Activated CD8-positive, alpha-beta memory T cell treated with anti-CD3 and anti-CD28 coated beads for 36 hours (primary cell): ENCODE measurements around the gene NUPR1. TPM values are rescaled to one million over a fixed set of nuclear protein-coding genes. Genes with fewer than 3 reads are reported as not detected.
"Not testable (repeated sequence)": the region's sequence is repeated elsewhere in the genome, so short reads cannot be mapped to it uniquely, and the experiment has no call there.

Experiments
- CTCF ChIA-PET: fragments of 350-600 bp; sonication (Branson Sonifier 250); formaldehyde crosslinking; loops from one replicate; lab custom pipeline; 2021; ENCODE audit warnings: antibody characterized with exemption; lab: Charles Lee
- POLR2A ChIA-PET: fragments of 350-600 bp; sonication (Branson Sonifier 250); formaldehyde crosslinking; loops from one replicate; lab custom pipeline; 2021; ENCODE audit warnings: antibody characterized with exemption; lab: Charles Lee
- total RNA-seq, 2 experiments: library from RNA; stranded (reverse); gene quantifications; one replicate each; pipeline ENCODE4 v1.2.3, GENCODE V29; 2021

Gene NUPR1
- total RNA-seq, 2 experiments from 2014 or later, result not detected

DNA sequence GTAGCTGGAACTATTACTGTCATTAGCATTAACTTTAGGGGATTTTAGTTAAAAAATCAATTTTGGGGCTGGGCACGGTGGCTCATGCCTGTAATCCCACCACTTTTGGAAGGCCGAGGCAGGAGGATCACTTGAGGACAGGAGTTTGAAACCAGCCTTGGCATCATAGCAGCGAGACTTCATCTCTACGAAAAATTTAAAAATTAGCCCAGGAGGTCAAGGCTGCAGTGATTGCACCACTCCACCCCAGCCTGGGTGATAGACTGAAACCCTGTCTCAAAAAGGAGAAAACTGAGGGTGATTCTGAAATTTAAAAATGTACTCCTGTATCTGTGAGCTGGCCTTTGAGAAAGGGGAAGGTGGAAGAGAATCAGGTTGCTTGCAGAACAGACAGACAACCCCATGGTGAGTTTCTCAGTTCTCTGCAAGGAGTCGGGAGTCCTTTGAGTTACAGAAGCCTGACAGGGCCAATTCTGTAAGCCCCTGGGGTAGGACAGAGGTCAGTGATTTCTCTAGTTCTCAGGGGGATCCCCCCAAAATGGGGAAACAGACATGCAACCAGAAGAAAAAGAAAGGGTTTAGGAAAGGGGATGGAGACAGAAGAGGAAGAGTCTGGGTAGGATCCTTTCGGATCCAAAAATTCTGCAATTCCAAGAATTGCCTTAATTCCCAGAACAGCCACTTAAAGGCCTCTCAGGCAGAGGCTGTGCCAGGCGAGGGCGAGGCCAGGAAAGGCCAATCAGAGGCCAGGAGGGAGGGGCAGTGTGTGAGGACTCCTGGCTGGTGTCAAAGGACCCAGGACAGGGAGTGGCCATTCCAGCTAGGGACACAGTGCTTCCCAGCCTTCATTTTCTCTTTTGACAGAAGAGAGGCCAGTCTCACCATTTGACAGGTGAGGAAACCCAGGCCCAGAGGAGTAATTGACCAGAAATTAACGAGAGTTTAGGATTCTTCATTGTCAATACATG lies 6.7 kb downstream of the NUPR1 start:
- CTCF ChIA-PET, result no interaction called here
- POLR2A ChIA-PET, result no interaction called here

DNA sequence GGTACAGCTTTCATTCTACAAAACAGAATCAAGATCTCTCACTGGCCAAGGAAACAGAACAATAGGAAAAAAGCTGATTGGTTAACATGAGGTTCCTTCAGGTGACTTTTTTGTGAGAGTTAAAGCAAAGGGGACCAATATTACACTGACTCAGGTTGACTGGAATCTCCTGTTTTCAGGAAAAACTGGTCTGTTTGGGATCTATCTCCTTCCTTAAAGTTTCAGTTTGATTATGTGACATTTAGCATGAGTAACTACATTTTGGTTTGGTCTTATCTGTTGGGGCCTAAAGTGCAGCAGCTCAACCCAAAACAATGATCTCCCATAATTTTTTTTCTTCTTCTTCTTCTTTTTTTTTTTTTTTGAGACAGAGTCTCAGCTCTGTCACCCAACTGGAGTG lies 9.7 kb downstream of the NUPR1 start:
- POLR2A ChIA-PET, result no interaction called here
- CTCF ChIA-PET, result no interaction called here

DNA sequence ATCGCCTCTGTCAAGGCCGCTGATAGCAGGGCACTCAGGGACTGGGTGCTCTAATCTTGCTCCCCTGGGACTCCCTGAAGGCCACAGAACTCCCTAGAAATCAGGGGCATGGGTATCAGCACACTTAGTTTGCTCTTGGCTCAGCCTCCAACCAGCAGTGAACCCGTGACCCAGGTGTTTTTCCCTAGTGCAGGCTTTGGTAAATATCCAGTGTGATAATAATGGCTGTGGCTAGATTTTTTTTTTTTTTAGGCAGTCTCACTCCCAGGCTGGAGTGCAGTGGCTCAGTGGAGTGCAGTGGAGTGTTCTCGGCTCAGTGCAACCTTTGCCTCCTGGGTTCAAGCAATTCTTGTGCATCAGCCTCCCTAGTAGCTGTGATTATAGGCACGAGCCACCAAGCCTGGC lies 10.3 kb downstream of the NUPR1 start:
- POLR2A ChIA-PET, result no interaction called here
- CTCF ChIA-PET, result no interaction called here

DNA sequence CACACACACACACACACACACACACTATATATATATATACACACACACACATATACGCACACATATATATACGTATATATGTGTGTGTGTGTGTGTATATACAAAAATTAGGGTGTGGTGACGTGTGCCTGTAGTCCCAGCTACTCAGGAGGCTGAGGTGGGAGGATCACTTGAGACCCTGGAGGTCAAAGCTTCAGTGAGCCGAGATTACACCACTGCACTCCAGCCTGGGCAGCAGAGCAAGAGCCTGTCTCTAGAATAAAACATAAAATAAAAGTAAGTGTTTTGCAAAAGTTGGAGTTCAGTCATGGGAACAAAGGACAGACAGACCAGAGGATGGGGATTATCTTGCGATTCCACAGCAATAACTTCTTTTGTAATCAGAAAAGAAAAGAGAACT lies 10.8 kb downstream of the NUPR1 start:
- POLR2A ChIA-PET, result no interaction called here

DNA sequence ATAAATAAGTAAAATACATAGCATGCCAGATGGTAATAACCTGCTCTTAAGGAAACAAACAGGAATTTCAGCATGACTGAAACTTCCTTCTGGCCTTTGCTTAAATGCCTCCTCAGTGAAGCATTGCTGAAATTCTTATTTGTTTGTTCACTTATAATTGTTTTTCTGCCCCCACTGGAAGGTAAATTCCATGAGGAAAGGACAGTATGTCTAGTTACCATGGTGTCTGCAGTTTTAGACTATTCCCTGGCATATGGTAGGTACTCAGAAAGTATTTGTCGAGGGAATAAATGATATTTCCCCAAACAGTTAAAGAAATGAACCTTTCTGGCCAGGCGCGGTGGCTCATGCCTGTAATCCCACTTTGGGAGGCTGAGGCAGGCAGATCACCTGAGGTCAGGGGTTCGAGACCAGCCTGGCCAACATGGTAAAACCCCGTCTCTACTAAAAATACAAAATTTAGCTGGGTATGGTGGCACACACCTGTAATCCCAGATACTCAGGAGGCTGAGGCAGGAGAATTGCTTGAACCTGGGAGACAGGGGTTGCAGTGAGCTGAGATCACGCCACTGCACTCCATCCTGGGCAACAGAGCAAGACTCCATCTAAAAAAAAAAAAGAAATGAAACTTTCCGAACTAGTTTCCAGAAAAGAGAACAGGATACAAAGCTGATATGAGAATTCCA lies 11.5 kb downstream of the NUPR1 start:
- CTCF ChIA-PET, POLR2A ChIA-PET: not testable (repeated sequence)

More for the DNA sequence above, 10.8 kb downstream of the NUPR1 start:
- CTCF ChIA-PET, result no interaction called here

DNA sequence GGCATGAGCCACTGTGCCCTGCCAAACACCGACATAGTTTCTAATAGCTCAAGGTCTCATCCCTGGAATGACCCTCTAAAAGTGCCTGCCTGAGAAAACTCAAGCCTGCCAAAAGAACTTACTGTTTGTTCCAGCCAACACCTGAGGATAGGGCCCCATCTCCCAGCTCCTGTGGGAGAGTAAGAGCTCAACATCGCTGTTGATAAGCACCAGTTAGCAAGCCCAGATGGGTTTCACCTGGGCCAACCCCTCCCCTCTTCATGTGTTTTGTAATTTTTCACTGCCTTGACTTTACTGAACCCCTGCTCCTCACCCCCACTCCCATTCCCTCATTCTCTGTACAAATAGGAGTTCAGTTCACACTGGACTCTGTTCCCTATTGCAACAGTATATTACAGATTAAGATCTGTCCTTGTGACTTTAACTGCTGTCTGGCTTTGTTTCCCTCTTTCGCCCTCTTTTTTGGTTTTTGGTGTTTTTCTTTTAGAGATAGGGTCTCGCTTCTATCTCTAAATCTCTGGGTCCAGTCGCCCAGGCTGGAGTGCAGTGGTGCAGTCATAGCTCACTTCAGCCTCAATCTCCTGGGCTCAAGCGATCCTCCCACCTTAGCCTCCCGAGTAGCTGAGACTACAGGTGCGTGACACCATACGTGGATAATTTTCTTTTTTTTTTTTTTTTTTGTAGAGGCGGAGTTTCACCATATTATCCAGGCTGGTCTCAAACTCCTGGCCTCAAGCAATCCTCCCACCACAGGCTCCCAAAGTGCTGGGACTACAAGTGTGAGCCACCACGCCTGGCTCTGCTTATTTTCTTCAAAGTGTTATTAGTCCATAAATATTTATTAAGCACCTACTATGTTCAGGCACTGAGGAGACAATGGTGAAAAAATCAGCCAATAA lies 12.3 kb downstream of the NUPR1 start:
- ChIA-PET CTCF (no interaction called here), POLR2A (no interaction called here)

DNA sequence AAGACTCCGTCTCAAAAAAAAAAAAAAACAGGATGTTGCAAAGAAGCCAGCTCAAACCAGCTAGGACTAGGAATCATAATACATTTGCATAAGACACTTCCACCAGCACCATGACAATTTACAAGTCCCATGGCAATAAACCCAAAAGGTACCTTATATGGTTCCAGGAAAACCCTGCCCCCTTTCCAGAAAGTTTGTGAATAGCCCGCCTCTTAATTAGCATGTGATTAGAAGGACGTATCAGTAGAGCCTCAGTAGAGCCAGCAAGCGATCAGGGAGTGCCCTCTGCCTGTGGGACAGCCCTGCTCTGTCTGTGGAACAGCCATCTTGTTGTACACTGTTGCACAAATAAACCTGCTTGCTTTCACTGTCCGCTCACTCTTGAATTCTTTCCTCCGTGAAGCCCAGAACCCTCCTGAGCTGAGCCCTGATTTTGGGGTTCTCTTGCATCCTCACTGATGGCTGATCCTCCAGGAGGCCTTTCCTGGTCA lies 14.0 kb downstream of the NUPR1 start:
- POLR2A ChIA-PET, result no interaction called here
- CTCF ChIA-PET, result interaction anchor here (0.7 kb wide), 1 partner anchor 247 kb away, joined by 4 read pairs; no protein-coding TSS in a partner anchor

DNA sequence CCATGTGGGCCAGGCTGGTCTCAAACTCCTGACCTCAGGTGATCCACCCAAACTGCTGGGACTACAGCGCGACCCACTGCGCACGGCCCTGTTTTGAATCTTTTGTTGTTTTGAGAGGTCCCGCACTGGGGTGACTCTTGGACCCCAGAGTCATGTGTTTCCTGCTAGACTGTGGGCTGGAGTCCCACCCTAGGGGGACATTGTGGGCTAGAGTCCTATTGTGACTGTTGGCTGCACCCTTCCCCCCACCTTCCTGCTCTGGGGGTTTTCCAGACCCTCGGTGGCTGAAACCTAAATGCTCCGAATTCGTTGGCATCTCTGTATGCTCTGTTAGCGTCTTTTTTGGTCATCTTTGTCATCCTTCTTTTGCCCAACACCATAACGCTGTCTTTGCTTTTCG lies 16.0 kb downstream of the NUPR1 start:
- ChIA-PET CTCF (no interaction called here), POLR2A (no interaction called here)

DNA sequence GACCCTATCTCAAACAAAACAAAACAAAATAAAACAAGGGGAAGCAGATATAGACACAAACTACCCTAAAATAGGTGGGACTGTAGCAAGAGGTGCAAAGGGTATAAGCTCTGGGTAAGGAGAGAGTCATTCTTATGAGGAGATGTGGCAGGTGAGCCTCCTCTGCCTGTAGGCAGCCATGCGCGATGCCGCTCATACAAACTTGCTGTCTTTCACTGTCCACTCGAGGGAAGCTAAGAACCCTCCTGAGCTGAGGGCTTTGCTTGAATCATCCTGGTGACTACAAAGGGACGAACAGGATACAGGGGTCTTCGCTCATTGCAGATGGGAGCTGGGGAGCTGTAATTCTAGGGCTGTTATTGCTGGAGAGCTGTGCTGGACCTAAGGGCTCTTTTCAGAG lies 17.3 kb downstream of the NUPR1 start:
- ChIA-PET POLR2A (no interaction called here), CTCF (no interaction called here)

DNA sequence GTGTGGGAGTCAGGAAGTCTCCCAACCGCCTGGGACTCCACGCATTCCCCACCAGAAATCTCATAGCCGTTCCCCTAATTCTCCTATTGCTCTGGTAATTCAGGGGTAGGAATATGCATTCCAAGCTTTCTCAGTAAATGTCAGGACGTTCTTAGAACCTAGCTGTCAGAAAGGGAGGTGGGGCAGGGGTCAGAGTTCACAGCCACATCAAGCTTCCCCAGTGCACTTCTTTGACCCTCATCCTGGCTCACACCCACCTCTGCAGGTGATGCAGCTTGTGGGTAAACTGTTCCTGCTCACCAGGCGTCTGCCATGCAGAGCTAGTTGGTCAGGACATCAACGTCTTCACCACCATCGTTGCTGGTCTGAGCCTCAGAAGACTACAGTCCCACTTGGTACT lies 18.1 kb downstream of the NUPR1 start:
- ChIA-PET CTCF (interaction anchor here (0.6 kb wide), 1 partner anchor 10 kb away, joined by 3 read pairs; no protein-coding TSS in a partner anchor), POLR2A (interaction anchor here (0.6 kb wide), 1 partner anchor 74 kb away, joined by 6 read pairs; no protein-coding TSS in a partner anchor)

DNA sequence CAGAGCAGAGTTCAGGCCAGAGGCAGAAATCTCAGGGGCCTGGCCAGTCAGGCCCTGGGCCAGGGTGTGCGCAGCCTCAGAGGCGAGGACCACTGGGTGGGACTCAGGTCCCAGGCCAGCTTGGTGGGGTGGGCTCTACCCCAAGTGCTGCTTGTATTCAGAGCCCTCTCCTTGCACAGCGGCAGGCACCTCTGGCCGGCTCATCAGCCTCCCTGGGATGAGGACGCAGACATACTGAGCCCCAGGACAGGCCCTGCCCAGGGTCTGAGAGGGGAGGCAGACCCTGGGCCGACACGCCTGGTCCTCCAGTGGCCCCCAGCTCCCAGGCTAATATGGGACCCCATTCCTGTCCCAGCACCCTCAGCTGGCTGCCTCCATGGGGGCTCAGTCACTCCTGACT lies 24.5 kb downstream of the NUPR1 start:
- CTCF ChIA-PET, result no interaction called here
- POLR2A ChIA-PET, result no interaction called here

DNA sequence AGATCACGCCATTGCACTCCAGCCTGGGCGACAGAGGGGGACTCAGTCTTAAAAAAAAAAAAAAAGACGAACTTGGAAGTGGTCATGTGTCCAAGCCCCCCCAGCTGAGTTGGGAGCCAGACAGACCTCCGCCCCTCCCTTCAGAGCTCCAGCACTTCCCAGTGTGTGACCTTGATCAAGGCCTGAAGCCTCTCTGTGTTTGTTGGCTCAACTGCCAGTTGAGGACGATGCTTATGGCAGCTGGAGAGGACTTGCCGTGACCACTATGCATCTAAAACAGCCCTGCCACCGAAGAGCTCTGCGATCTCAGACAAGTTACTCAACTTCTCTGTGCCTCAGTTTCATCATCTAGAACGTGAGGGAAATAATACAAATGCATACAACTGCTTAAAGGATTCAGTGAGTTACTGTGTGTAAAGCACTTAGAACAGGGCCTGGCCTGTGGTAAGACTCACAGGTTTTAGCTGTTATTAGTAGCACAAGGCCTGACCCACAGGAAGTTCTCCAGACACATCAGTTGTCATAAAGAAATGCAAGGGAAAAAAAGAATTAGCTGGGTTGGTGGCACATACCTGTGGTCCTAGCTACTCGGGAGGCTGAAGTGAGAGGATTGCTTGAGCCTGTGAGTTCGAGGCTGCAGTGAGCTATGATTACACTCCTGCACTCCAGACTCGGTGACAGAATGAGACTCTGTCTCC lies 25.1 kb downstream of the NUPR1 start:
- POLR2A ChIA-PET, result no interaction called here

DNA sequence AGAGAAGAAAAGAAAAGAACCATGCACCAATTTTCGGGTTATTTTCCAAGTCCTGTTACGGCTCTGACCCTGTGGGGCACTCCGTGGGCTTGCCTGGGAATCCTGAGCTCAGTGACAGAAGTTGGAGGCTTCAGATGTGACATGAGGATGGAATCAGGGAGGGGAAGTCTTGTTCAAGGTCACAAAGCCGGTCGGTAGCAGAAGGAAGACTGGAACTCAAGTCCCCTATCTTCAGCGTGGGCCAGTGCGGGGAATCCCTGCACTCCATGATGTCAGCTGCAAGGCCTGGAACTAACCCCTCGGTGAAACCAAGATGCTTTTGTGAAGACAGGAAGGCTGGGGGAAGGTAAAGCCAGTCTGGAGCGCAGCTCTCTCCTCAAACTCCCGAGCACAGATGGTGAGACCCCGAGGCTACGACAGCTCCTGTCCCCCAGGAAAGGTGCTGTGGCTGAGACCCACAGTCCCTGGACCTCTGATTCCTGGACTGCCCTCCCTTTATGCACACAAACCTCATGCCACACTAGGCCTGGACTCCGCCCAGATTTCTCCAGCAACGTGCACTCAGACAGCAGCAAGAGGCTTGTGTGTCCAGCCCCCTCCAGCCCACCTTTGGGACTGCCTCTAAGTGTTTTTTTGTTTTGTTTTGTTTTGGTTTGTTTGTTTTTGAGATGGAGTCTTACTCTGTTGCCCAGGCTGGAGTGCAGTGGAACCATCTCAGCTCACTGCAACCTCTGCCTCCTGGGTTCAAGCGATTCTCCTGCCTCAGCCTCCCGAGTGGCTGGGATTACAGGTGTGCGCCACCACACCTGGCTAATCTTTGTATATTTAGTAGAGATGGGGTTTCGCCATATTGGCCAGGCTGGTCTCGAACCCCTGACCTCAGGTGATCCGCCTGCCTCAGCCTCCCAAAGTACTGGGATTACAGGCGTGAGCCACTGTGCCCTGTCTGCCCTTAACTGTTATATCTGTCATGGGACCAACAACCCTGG lies 26.7 kb downstream of the NUPR1 start:
- POLR2A ChIA-PET, result no interaction called here
- CTCF ChIA-PET, result no interaction called here

More for the DNA sequence above, 25.1 kb downstream of the NUPR1 start:
- CTCF ChIA-PET, result interaction anchor here (1.2 kb wide), 1 partner anchor 20 kb away, joined by 3 read pairs; the partner anchor contains the start of gene APOBR

DNA sequence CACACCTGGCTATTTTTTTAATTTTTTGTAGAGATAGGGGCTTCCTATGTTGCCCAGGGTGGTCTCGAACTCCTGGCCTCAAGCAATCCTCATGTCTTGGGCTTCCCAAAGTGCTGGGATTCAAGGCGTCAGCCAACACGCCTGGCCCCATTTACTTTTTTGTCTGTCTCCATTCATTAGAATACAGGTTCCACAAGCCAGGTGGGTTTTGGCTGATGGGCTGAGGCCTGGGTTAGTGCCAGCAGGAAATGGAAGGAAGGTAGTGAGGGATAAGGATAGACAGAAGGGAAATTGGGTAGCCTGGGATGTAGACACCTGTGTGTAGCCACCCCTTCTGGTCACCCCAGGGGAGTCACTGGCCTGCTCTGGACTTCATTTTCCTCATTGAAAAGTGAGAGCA lies 27.7 kb downstream of the NUPR1 start:
- ChIA-PET CTCF (no interaction called here), POLR2A (no interaction called here)

DNA sequence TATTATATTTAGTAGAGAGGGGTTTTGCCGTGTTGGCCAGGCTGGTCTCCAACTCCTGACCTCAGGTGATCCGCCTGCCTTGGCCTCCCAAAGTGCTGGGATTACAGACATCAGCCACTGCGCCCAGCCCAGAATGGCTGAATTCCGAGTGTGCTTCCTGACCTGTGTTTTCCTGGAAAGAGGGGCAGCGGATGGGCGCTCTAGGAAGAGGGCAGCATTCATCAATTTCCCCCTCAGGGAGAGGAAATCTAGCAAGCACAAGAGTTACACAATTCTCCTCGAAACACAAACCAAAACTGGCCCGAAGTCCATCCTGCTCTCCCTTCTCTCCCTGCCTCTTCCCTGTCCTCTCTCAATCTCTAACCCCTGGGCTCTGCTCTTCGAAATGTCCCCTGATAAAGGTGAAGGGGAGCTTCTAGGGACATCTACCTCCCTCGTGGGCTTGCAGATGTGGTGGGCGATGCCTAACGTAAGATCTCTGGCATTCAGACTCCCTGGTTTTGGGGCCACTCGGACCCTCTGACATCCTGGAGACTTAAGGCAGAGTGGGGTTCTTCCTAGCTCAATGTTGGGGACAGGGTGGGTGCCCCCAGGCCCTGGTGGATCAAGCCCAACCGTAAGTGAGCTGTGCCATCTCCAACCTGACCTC lies 33.2 kb downstream of the NUPR1 start:
- CTCF ChIA-PET, result interaction anchor here (1.0 kb wide), 1 partner anchor 9 kb away, joined by 3 read pairs; no protein-coding TSS in a partner anchor
- POLR2A ChIA-PET, result no interaction called here

DNA sequence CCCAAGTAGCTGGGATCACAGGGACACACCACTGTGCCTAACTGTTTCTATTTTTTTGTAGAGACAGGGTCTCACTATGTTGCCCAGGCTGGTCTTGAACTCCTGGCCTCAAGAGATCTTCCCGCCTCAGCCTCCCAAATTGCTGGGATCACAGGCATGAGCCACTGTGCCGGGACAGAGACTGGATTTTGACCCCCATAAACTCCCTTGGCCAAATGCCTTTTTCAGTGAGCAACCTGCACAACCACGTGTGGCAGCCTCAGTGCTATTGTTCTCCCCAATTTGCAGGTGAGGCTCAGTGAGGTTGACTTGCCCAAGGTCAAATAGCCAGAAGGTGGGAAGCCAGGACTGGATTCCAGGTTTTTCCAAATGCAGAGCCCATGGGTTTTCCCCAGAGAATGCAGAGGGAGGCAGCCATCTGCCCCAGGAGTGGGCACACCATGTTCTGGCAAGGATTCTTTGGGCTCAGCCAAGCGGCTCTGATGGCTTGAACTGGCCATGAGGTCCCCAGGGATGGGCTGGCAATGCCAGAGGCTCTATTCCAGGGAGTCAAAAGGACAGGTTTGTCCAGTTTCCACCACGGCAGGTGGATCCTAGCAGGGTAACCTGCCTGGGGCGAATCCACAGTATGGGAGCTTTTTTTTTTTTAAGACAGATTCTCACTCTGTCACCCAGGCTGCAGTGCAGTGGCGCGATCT lies 33.9 kb downstream of the NUPR1 start:
- POLR2A ChIA-PET, result no interaction called here
- CTCF ChIA-PET, result interaction anchor here (1.0 kb wide), 1 partner anchor 8 kb away, joined by 3 read pairs; no protein-coding TSS in a partner anchor
